Femur (tissue), 1 donor: ENCODE measurements around the gene SH2B3.
A peak's percentile ranks its signal among the peaks of the same experiment; 100 is the strongest.

ENCODE experiments used
- DNase-seq: peaks from one replicate; pipeline ENCODE4 v3.0.0-alpha.2; 2017

Gene SH2B3

DNA sequence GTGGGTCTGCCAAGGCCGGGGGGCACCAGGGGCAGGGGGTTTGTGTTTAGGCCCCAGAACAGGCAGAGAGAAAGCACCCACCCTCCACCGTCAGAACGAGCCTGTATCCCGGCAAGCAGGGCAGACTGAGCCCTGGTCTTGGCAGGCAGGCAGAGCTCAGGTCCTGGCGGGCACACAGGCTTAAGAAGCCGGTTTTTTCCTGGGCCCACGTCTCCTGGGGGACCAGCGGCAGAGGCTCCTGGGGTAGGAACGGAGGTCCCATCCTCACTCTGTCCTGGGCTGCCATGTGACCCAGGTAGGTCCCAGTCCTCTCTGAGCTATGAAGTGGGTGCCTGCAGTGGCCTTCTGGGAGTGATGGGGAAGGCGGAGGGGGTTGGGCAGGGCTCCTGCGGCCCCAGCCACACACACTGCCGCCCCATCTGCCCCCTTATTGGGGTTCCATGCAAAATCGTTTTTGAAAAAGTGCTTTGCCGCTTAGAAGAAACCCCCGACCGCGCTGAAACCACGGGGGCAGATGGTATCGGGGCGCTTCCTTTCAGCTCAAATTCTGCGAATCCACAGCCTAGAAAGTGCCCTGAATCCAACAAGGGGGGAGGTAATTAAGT is 24.2 kb downstream of the SH2B3 start:
- DNase-seq, result no peak

DNA sequence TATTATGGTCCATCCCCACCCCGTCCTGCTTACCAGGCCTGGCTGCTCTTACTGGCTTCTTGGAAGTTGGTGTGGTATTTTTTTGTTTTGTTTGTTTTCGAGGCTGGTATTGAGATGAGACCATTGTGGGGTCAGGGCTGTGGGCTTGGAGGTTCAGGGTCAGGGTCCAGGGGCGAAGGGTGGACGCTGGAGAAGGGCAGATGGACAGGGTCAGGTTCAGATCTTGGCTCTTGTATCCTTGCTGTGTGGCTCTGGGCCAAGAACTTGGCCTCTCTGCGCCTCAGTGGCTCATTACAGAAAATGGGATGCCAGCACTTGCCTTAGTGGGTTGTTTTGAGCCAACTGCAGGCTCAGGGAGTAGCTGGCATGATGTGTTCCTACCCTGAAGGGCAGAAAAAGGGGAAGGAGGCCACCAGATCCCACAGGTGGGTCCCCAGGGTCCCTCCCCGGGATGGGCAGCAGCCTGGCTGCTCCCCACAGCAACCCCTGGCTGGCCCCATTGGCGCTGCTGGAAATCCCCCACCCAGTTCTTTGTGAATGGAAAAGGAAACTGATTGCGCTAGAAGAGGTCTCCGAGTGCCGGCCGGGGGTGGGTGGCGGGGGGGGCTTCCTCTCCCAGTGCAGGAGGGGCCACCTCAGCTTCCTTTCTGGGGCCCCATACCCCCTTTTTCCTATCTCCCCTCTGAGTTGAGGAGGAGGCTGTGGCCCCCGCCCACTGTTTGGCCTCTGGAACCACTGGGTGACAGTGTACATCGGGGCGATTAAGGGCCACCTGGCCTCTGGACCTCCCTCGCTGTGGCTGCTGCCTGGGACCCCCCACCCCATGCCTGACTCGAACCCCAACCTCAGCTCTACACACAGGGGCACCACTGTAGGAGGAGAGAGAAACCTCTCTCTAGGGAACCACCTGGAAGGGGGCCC is 25.0 kb downstream of the SH2B3 start:
- DNase-seq, result no peak

GRCh38 chr12:111431772-111432171 is 26.0 kb downstream of the SH2B3 start:
- DNase-seq, result no peak

DNA sequence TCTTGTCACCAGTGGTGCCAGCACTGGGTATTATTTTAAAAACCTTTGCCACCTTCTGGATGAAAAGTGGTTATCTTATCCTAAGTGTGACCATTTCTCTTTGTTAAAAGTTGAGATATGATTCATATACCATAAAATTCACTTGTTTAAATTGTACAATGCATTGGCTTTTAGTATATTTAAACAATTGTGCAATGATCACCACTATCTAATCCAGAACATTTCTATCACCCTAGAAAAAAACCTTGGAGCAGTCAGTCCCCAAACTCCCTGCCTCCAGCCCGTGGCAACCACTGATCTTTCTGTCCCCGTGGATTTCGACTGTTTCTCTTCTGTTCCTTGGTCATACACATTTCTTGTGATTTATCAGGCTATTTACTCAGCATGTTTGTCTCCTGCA is 28.3 kb downstream of the SH2B3 start:
- DNase-seq, result no peak

- DNase-seq, result peak; percentile 58
Measured at GRCh38 chr12:111434680-111435338, 29.1 kb downstream of the SH2B3 start.

GRCh38 chr12:111435661-111436201 is 30.0 kb downstream of the SH2B3 start:
- no peak for DNase-seq

GRCh38 chr12:111436266-111436665 is 30.5 kb downstream of the SH2B3 start:
- DNase-seq, result no peak

- no peak for DNase-seq
Measured at GRCh38 chr12:111436811-111437210, 31.1 kb downstream of the SH2B3 start.

DNA sequence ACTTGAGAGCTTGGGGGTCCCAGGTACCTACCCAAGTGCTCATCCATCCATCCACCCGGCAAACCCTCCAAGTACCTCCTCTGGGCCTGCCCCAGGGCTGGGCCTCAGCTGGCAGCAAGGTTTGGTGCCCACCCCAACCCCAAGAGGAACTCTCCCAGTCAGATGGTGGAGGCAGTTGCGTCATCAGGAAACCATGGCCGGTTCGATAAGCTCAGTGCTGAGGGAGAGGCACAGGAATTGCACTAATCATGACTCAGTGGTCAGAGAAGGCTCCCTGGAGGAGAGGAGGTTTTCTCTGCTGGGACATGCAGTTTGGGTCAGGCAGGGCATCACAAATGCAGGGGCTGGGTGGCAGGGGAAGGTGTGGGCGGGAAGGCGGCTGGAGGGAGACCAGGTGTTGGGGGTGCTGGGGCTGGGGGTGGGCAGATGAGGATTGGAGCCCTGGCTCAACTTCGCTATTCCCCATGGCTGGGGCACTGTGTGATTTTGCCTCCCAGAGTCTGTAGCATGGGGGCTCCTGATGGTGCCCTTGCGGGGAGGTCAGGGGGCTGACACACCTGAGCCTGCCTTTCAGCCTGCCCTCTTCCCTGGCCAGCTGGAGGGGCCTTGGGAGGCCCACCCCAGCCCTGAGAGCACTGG is 32.2 kb downstream of the SH2B3 start:
- DNase-seq, result no peak

DNA sequence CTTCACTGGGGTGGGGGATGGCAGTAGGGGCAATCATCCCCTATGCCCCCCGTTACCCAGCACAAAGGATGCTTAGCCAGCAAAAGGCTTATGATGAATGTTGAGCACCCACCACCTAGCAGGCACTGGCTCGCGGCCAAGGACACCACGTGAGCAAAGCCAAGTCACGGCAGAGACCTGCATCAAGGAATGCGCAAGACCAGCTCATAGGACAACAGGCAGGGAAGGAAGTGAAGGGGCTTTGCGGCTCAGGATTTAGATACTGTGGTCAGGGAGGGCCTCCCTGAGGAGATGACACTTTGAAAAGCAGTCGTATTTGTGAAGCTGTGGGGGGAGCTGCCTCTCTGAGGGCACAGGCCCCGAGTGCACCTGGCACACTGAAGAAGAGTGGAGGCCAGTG is 32.8 kb downstream of the SH2B3 start:
- DNase-seq, result peak; percentile 35

- peak; percentile 14 for DNase-seq
Measured at GRCh38 chr12:111439657-111440151, 34.0 kb downstream of the SH2B3 start.

- peak; percentile 18 for DNase-seq
Measured at GRCh38 chr12:111440152-111440551, 34.4 kb downstream of the SH2B3 start.

GRCh38 chr12:111440631-111441030 is 34.9 kb downstream of the SH2B3 start:
- DNase-seq, result peak; percentile 16

DNA sequence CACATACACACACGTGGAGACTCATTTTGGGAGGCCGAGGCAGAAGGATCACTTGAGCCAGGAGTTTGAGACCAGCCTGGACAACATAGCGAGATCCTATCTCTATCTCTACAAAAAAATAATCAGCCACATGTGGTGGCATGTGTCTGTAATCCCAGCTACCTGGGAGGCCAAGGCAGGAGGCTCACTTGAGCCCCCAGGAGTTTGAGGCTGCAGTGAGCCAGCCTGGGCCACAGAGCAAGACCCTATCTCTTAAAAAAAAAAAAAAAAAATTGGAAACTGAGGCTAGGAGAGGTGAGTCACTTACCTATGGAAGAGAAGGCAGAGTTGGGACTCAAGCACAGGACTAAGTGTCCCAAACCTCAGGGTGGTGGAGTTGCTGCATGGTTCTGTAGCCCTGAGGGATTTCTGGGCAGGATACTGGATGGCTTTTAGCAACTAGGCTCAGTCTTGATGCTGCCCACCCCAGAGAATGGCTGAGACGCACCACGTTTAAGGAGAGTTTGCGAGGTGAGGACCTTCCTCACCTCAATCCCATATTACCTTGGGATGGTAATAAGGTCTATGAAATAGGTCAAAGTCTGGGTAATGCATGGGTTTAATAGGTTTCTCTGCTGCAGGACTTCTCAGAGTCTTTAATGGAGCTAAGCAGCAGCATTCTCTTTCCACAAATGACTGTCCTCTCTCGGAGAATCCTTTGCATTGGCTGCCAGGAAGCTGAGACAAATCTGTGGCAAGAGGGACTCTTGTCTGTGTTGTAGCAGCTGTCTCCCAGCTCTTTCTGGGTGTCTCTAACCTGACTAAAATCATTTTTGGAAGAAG is 35.6 kb downstream of the SH2B3 start:
- peak; percentile 11 for DNase-seq

- DNase-seq, result no peak
Measured at GRCh38 chr12:111442301-111443045, 36.8 kb downstream of the SH2B3 start.

DNA sequence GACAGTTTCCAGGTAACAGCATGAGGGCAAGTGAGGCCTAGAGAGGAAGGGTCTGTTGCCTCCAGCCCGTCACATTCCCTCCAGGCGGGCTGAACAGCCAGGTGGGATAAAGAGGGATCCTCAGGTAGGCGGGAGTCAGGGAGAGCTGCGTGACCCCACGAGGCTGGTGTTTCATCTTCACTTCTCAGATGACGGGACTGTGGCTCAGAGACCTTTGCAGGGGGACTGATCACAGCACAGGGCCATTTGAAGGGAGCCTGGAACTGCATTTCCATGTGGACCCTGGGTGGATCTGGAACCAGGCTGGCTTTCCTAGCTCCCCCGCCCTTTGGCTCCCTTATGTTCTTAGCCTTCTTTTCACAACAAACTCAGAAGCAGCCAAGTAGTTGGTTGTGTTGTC is 37.4 kb downstream of the SH2B3 start:
- no peak for DNase-seq

GRCh38 chr12:111443586-111443985 is 37.9 kb downstream of the SH2B3 start:
- DNase-seq, result no peak

DNA sequence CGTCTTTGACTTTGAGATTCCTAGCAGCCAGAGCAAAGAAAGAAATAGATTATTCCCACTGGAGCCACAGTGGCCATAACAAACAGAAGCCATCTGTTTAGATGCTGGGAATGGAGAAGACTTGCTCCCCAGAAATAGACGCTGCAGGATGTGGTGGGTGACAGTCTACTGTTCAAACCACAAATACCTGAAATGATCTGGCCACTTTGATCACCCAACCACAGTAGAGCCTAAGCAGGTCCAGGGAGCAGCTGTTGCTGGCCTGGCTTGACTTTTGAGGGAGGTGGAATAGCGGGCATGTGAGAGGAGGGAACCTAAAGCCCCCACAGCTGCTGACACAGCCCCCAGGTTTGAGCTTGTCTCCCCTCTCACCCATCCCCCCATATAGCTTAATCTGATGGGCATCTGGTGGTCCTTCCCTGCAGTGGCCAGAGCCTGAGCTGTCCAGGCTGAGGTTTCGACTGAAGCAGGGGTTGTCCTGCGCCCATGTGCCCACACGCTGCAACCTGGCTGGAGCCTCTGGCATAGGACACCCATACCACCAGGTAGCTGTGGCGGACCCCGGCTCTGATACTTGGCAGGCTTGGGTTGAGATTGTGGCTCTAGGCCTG is 38.7 kb downstream of the SH2B3 start:
- DNase-seq, result no peak

- DNase-seq, result peak; percentile 80
Measured at GRCh38 chr12:111444925-111445725, 39.4 kb downstream of the SH2B3 start.
